Measurements from ENCODE around the gene EPAS1.

Gene EPAS1

DNA sequence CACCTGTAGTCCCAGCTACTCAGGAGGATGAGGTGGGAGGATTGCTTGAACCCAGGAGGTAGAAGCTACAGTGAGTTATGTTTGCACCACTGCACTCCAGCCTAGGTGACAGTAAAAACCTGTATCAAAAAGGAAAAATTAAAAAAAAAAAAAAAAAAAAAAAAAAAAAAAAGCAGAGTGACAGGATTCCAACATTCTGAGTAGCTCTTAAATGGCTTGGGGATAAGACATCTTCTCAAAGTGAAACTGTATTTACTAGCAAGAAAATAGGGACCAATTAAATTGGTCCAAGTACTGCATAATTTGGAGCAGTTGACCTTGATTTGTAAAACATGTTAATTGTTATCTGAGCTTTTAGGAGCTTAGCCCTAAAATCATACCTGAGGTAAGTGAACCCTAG lies 116.4 kb downstream of the EPAS1 start:
- no peak for DNase-seq

DNA sequence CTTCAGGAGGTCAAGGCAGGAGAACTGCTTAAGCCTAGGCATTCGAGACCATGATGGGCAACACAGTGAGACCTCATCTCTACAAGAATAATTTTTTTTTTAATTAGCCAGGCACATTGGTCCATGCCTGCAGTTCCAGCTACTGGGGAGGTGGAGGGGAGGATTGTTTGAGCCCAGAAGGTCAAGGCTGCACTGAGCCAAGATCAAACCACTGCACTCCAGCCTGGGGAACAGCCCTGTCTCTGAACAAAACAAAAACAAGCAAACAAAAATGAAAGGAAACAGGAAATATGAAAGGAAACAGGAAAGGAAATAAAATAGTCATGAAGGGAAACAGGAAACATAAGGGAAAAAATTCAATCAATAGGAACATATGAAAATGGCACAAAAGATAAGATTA lies 117.5 kb downstream of the EPAS1 start:
- no peak for DNase-seq

DNA sequence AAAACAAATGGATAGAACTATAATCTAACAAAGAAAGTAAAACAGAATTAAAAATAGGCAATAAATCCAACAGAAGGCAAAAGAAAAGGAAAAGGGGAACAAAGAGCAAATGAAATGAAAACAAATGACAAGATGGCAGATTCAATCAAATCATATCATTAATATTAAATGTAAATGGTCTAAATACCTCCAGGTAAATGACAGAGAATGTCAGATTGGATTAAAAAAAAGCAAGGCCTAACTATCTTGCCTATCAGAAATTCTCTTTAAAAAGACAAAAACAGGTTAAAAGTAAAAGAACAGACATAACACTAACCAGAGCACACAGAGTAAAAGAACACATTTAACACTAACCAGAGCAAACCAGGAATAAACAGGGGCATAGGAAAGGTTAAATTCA lies 119.1 kb downstream of the EPAS1 start:
- DNase-seq: no peak

DNA sequence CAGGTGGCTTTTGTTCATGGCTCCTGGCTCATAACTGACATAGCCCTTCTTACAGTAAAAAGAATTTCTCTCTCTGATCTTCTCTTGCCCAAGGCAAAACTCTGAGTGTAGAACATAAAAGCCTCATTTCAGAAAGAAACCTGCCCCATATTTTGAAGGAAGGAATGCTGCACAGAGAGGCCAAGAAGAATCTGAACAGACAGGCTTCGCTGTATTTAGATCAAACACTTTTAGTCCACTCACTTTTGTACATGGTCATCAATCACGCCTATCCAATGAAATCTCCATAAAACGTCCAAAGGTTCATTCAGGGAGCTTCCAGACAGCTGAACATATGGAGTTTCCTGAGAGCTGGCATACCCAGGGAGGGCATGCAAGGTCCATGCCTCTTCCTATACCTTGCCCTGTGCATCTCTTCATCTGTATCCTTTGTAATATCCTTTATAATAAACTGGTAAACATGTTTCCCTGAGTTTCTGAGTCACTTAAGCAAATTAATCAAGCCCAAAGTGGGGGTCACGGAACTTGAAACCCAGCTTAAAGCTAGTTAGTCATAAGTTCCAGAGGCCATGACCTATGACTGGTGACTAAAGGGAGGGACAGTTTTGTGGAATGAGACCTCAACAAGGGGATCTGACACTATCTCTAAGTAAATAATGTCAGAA lies 119.7 kb downstream of the EPAS1 start:
- DNase-seq: no peak

DNA sequence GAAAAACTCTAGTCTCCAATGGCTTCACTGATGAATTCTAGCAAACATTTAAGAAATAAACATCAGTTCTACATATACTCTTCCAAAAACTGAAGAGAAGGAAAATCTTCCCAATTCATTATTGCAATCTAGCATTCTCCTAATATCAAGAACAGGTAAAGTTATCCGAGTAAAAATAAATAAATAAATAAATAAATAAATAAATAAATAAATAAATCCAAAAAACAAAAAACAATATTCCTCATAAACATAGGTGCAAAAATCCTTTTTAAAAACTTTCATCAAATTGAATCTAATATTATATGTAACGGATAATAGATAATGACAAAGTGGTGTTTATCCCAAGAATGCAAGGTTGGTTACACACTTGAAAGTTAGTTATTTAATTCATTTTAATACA lies 123.7 kb downstream of the EPAS1 start:
- no peak for DNase-seq

DNA sequence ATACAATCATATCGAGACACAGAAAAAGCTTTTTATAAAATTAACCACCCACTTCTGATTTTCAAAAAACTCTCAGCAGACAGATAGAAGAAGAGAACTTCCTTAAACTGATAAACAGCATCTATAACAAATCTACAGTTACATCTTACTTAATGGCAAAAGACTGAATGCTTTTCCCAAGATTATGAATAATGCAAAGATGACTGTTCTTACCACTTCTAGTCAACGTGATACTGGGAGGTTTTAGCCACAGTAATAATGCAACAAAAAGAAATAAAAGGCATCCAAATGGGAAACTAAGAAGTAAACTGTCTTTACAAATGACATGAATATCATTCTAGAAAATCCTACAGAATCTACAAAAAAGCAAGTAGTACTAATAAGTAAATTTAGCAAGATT lies 124.2 kb downstream of the EPAS1 start:
- DNase-seq: no peak

DNA sequence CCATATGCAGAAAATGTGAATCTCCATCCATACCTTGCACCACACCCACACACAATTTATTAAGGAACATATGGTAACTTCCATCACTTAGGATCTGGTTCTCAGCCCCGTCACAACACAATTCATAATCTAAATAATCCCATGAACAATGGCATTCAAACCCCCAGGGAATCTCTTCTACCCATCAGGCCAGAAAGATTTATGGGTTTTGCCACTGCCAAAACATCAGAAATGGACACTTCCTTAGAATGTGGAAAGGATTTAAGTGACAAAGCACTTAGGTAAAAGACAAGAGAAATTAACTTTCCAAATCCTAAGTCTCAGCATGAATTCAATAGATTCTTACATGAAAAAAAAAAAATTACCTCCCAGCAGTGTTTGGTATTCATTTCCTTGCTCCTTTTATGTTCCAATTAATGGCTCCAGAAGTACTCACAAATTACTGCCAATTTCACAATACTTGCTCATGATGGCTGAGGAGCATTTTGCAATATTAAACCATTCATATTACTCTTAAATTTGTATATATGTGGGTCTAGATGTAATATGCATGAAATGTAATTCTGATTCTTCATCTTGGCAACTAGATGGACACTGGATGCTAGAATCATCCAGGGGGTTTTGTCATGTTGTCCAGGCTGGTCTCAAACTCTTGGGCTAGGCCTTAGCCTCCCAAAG lies 125.6 kb downstream of the EPAS1 start:
- DNase-seq: no peak

DNA sequence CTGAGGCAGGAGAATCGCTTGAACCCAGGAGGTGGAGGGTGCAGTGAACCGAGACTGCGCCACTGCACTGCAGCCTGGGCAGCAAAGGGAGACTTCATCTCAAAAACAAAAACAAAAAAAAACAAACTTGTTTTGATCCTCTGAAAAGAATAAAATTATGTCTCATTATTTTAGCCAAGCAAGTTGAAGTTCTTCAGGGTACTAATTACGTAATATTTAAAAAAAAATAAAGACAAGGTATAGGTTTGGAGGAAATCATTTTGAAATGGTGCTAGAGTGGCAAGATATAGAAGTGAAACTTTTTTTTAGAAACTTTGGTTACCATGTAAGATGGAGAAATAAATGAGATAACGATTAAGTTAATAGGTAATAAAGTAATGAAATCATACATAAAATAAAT lies 127.7 kb downstream of the EPAS1 start:
- DNase-seq: no peak

DNA sequence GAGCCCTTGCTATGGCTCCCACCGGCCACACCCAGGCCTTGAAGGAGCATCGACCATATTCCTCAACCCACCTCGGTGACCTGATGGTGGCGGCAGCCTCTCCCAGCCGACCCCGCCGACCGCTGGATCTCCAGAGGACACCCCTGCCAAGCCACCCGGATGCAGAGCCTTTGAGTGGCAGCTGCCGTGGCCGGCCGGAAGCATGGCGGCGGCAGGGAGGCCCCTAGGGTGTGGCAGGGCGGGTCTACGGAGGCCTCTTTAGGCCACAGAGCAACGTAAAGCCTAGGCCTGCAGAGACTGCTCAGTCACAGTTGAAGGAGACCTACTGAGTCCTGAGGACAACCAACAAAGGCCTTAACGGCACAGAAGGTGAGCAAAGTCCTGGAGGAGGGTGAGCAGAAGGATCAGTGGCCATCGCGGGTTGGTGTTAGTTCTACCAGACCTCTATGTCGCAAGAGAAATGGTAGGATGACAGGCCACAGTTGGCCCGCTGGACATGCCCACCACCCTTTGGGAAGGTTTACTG lies 131.8 kb downstream of the EPAS1 start:
- DNase-seq: no peak

DNA sequence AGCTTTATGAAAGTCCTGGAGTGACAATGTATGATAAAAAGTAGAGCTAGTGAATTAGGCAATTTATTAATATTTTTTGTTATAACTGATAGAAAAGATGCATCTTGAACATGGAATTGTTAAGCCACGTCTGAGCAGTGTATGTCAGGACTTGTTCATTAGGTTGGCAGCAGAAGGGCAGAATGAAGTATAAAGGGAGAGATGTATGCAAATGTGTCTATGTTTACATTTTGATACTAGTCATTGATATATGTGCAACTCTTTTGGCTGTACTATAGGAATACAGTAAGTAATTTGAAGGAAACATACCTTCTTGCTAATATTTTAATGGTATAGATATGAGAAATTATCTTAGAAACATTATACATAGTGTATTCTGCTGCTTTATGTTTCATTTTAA lies 133.2 kb downstream of the EPAS1 start:
- DNase-seq: no peak

DNA sequence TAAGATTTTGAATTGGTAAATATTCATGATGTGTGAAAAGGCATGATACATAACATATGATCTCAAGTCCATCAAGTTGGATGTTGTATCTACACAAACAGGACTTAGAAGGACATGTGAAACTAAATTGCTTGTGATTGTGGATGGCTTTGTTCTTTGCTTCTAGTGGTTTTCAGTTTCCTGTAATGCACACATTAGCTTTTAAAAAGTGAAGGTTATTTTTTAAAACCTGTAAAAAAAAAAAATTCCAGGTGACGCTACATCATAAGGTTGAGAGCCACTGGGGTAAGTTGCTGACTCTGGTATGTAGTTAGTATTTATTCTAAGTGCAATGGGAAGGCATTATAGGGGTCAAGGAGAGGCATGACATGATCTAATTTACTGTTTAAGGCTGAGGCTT lies 133.8 kb downstream of the EPAS1 start:
- no peak for DNase-seq

DNA sequence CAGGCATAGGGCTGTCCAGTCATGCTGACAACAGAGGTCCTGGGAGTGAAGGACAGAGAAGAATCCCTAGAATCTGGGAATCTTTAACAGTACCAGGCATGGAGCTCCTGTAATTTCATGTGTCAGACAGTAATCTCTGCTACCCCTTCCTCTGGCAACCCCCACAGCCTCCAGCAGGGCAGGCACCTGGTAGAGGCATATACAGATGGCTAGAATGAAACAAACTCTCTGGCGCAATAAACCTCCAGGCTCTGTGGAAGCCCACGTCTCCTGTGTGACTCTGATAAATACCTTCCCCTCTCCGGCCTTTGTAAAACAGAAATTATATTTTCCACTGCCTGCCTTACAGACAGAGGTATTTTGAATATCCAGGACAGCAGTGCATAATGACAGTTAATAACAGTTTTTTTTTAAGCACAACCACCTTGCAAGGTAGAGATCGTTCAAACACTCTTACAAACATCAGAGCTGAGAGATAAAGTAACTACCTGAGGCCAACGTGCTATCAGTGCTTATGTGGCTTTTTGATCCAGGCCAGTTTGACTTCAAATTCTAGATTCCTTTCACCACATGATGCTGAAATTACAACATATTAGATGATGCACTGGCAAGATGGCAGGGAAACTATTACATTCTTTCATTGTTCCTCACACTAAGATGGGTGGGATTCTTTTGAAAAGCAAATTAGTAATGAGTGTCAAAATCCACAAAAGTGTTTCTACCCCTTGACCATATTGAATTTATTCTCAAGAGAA lies 134.5 kb downstream of the EPAS1 start:
- no peak for DNase-seq

DNA sequence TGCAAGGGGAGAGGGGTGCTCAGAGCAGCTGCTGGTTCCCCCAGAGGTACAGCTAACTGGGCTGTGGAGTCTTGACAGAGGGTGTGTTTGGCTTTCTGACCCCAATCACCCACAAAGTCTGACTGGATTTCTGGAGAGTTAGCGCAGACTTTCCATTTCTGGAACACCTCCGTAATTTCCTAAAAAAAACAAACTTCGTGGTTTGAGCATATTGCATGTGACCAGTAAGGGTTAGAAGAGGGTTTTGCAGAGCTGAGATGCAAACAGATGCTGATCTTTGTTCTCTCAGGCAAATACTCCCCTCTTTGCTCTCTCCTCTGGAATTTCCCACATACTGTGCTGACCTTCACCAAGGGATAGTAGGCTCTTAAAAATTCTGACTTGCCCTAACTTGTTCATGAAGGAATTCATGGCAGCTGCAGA lies 137.7 kb downstream of the EPAS1 start:
- DNase-seq: no peak

DNA sequence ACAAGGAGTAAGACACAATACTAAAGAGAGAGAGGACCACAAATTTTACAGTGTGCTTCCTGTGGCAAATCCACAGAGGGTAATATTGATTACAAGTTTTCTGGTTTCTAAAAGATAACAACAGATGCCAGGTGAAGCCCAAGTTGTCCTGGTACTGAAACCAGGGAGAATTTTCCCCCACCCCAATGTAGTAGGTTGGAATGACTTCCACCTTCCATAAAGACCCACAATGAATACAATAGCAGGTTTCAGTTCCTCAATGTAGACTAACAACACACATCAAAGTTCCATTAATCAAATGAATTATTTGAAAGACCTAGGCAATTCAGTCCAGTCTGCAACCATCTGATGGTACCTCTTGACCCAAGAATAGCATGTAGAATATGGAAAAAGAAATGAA lies 138.1 kb downstream of the EPAS1 start:
- DNase-seq: no peak

DNA sequence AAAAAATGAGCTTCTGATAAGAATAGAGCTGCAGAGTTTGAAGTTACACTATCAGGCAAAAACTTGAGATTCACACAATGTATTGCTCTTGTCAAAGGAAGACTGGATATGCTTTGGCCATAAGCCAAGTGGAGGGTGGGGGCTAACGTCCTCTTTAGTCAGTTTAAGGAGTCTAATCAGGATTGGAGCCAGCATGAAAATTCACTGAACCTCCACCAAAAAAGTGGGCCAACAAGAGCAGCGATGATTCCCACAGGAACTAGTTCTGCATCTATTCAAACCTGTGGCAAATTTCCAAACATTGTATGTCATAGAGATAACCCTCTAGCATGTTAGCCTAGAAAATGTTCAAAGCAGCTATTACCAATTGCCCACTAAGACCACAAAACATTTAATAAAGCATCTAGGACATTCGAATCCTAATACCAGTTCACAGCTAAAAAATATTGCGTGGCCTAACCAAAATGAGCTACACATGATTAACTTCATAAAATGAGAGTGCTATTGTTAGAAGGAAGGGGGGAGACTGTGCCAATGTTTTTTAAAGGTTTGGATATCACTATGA lies 138.7 kb downstream of the EPAS1 start:
- DNase-seq: no peak

Measured in NCI-H2081 (cell line).